PFSK-1 (cell line): ENCODE data around the gene TCF20.

Experiments used
- FOXP2 ChIP-seq: optimal IDR thresholded peaks from 2 replicates; pipeline ENCODE3; 2011; ENCODE audit warnings: borderline replicate concordance, control low read depth, inconsistent platforms; ENCODE audit not compliant: insufficient read depth; ENCODE audit errors: extremely low read length, extremely low read depth
- POLR2AphosphoS5 ChIP-seq: IDR thresholded peaks from 2 replicates; pipeline ENCODE4 v1.6.1; 2012; ENCODE audit warnings: low read depth, mild to moderate bottlenecking, control low read depth, low read length, moderate library complexity
- TAF1 ChIP-seq: IDR thresholded peaks from 2 replicates; pipeline ENCODE4 v1.6.1; 2012; ENCODE audit warnings: low read length, control low read depth, borderline replicate concordance; ENCODE audit not compliant: insufficient read depth

- no peak for TF ChIP-seq POLR2AphosphoS5
- TF ChIP-seq FOXP2 = no peak
- TF ChIP-seq TAF1 = no peak
Observed at GRCh38 chr22:42292732-42293520, 22.5 kb upstream of the TCF20 start.
